Esophagus muscularis mucosa (tissue), 4 donors: ENCODE data around the gene DMD. TPM values are rescaled to one million over a fixed set of nuclear protein-coding genes. Genes with fewer than 3 reads are reported as not detected.

Source experiments
- DNase-seq: peaks from one replicate; pipeline ENCODE4 v3.0.0-alpha.2; 2017; ENCODE audit errors: extremely low spot score
- H3K27ac ChIP-seq, 4 donors: fragments of 200-600 bp; sonication (generic); replicated peaks in 1 of 4; 1 replicate in 3 of 4; 2 replicates in 1 of 4; pipeline ENCODE4 v1.5.1; 2016 to 2019; ENCODE audit warnings: mild to moderate bottlenecking in 1 of 4
- H3K27me3 ChIP-seq, 4 donors: fragments of 200-600 bp; sonication (generic); one replicate each; pipeline versions ENCODE4 v1.5.1 to v1.6.0; 2016 to 2019
- H3K36me3 ChIP-seq, 4 donors: fragments of 200-600 bp; sonication (generic); one replicate each; pipeline ENCODE4 v1.5.1; 2016 to 2019
- H3K4me1 ChIP-seq, 4 donors: fragments of 200-600 bp; sonication (generic); one replicate each; pipeline ENCODE4 v1.5.1; 2016 to 2019
- H3K4me3 ChIP-seq, 4 donors: fragments of 200-600 bp; sonication (generic); 1 replicate in 2 of 4; 2 replicates in 2 of 4; pipeline ENCODE4 v1.5.1; 2016 to 2019; ENCODE audit warnings: mild to moderate bottlenecking in 4 of 4, moderate library complexity in 1 of 4
- H3K9me3 ChIP-seq, 4 donors: fragments of 200-600 bp; sonication (generic); 1 replicate in 3 of 4; 2 replicates in 1 of 4; pipeline ENCODE4 v1.5.1; 2016 to 2019
- CTCF ChIP-seq, 3 experiments: fragments of 200-600 bp in 2 of 3; fragments of 450-650 bp in 1 of 3; sonication (generic) in 2 of 3; IDR thresholded peaks; one replicate each; pipeline ENCODE4 v1.5.1; 2017 to 2019; ENCODE audit warnings: antibody characterized with exemption in 3 of 3, mild to moderate bottlenecking in 2 of 3, moderate library complexity in 1 of 3
- EP300 ChIP-seq: sonication (generic); formaldehyde crosslinking; IDR thresholded peaks from one replicate; pipeline ENCODE4 v1.6.1; 2017; ENCODE audit warnings: antibody characterized with exemption
- POLR2A ChIP-seq: fragments of 450-650 bp; IDR thresholded peaks from one replicate; pipeline ENCODE4 v1.6.1; 2017; ENCODE audit warnings: antibody characterized with exemption, moderate library complexity, mild to moderate bottlenecking, low read depth
- POLR2AphosphoS5 ChIP-seq, 2 donors: sonication (generic); formaldehyde crosslinking; IDR thresholded peaks; one replicate each; pipeline ENCODE4 v1.6.1; 2017; ENCODE audit warnings: antibody characterized with exemption in 2 of 2
- WGBS: methylation state at CpG from one replicate; pipeline ENCODE4 v1.1.5; 2018; 5-methylcytosine and 5-hydroxymethylcytosine counted together
- intact Hi-C: fragments of 100-400 bp; cut with DNase I; formaldehyde crosslinking; loops from one replicate; pipeline ENCODE4 v1.15.1; 2023
- total RNA-seq, 4 donors: library from RNA; depleted of rRNA; stranded (reverse); fragments of >200 nt; gene quantifications; one replicate each; pipeline versions ENCODE4 v1.1.0 to v1.2.1, GENCODE V29; 2016

The DMD gene
- total RNA-seq, 4 donors from 2014 or later = 127 to 210 (median 188) TPM

- intact Hi-C loops = no loop called here
- TF ChIP-seq CTCF (IDR thresholded peaks at IDR 0.05) (no peak), EP300 (no peak), POLR2A (no peak), POLR2AphosphoS5 (IDR thresholded peaks at IDR 0.05) (no peak)
- Histone ChIP-seq H3K4me1 (no peaks in the 10 kb centered on the region), H3K9me3 (peaks cover 0 to 5% (median 0%) of the 10 kb centered on the region in 4 donors), H3K27me3 (no peaks in the 10 kb centered on the region), H3K27ac (no peak overlapping the region), H3K36me3 (no peaks in the 10 kb centered on the region), H3K4me3 (no peak overlapping the region)
- WGBS = 72% methylated on average over 4 of the region's 4 CpGs
- no peak for DNase-seq
Measured at GRCh38 chrX:31287861-31288260, 1923.5 kb downstream of the DMD start.

GRCh38 chrX:31280580-31280979, 1930.8 kb downstream of the DMD start:
- no peak overlapping the region for H3K27ac ChIP-seq

GRCh38 chrX:31279359-31279758, 1932.0 kb downstream of the DMD start:
- no peak for DNase-seq
- Histone ChIP-seq H3K27me3 (no peaks in the 10 kb centered on the region), H3K4me3 (no peak overlapping the region), H3K36me3 (no peaks in the 10 kb centered on the region), H3K4me1 (no peaks in the 10 kb centered on the region), H3K27ac (no peak overlapping the region), H3K9me3 (no peaks in the 10 kb centered on the region)
- TF ChIP-seq POLR2AphosphoS5 (IDR thresholded peaks at IDR 0.05) (no peak), CTCF (IDR thresholded peaks at IDR 0.05) (no peak), EP300 (no peak), POLR2A (no peak)
- intact Hi-C loops = no loop called here
- WGBS = 90% methylated on average over 2 of the region's 2 CpGs

More at GRCh38 chrX:31280580-31280979, 1930.8 kb downstream of the DMD start:
- no peak overlapping the region for H3K4me3 ChIP-seq
- H3K9me3 ChIP-seq = no peaks in the 10 kb centered on the region
- no peaks in the 10 kb centered on the region for H3K36me3 ChIP-seq
- 63% methylated on average over 4 of the region's 4 CpGs for WGBS
- intact Hi-C loops = no loop called here
- no peaks in the 10 kb centered on the region for H3K4me1 ChIP-seq
- no peaks in the 10 kb centered on the region for H3K27me3 ChIP-seq
- no peak for DNase-seq
- TF ChIP-seq CTCF (IDR thresholded peaks at IDR 0.05) (no peak), EP300 (no peak), POLR2AphosphoS5 (IDR thresholded peaks at IDR 0.05) (no peak), POLR2A (no peak)

GRCh38 chrX:31272472-31272775, 1938.9 kb downstream of the DMD start:
- Histone ChIP-seq H3K4me3 (no peak overlapping the region), H3K4me1 (no peaks in the 10 kb centered on the region), H3K9me3 (no peaks in the 10 kb centered on the region), H3K36me3 (no peaks in the 10 kb centered on the region), H3K27me3 (no peaks in the 10 kb centered on the region), H3K27ac (no peak overlapping the region)
- no peak for TF ChIP-seq POLR2A
- 59% methylated on average over 4 of the region's 4 CpGs for whole genome bisulfite sequencing
- intact Hi-C loops = no loop called here
- no peak for DNase-seq

GRCh38 chrX:31271615-31272471, 1939.5 kb downstream of the DMD start:
- no peaks in the 10 kb centered on the region for H3K27me3 ChIP-seq
- WGBS = 74% methylated on average over 7 of the region's 7 CpGs
- intact Hi-C loops = no loop called here

More at GRCh38 chrX:31271615-31272471, 1939.5 kb downstream of the DMD start:
- TF ChIP-seq POLR2AphosphoS5 (IDR thresholded peaks at IDR 0.05) = no peak
- TF ChIP-seq CTCF (IDR thresholded peaks at IDR 0.05) = no peak
- no peak for TF ChIP-seq POLR2A
- no peak for TF ChIP-seq EP300
- Histone ChIP-seq H3K27ac (no peak overlapping the region), H3K9me3 (no peaks in the 10 kb centered on the region), H3K4me1 (no peaks in the 10 kb centered on the region), H3K36me3 (no peaks in the 10 kb centered on the region), H3K4me3 (no peak overlapping the region)
- no peak for DNase-seq
